Prostate gland (tissue), 2 donors: ENCODE measurements around the gene RUSF1. TPM values are rescaled to one million over a fixed set of nuclear protein-coding genes. Genes with fewer than 3 reads are reported as not detected.
"Not testable (repeated sequence)": the region's sequence is repeated elsewhere in the genome, so short reads cannot be mapped to it uniquely, and the experiment has no call there.

Experiments used
- DNase-seq: peaks from one replicate; pipeline ENCODE4 v3.0.0-alpha.2; 2019; ENCODE audit warnings: low spot score
- H3K27ac ChIP-seq, 2 donors: fragments of 200-600 bp; sonication (generic); 2 replicates each; pipeline ENCODE4 v1.5.1; 2017 to 2019
- H3K27me3 ChIP-seq: fragments of 200-600 bp; sonication (generic); replicated peaks from 2 replicates; pipeline ENCODE4 v1.5.1; 2019; ENCODE audit not compliant: insufficient read depth
- H3K36me3 ChIP-seq, 2 donors: fragments of 200-600 bp; sonication (generic); 1 replicate in 1 of 2; 2 replicates in 1 of 2; pipeline versions ENCODE4 v1.5.1 to v1.8.1; 2017 to 2019
- H3K4me1 ChIP-seq: fragments of 200-600 bp; sonication (generic); replicated peaks from 2 replicates; pipeline ENCODE4 v1.5.1; 2019
- H3K4me3 ChIP-seq, 2 donors: fragments of 200-600 bp; sonication (generic); 2 replicates each; pipeline ENCODE4 v1.5.1; 2017 to 2019
- H3K9me3 ChIP-seq: fragments of 200-600 bp; sonication (generic); 2 replicates; pipeline ENCODE4 v1.5.1; 2017
- POLR2A ChIP-seq: fragments of 450-650 bp; IDR thresholded peaks from one replicate; pipeline ENCODE4 v1.6.1; 2016; ENCODE audit warnings: antibody characterized with exemption, mild to moderate bottlenecking
- POLR2AphosphoS5 ChIP-seq: sonication (generic); formaldehyde crosslinking; IDR thresholded peaks from one replicate; pipeline ENCODE4 v1.6.1; 2017; ENCODE audit warnings: antibody characterized with exemption
- WGBS: methylation state at CpG from one replicate; pipeline ENCODE4 v1.1.5; 2018; 5-methylcytosine and 5-hydroxymethylcytosine counted together
- intact Hi-C: fragments of 100-400 bp; cut with DNase I; formaldehyde crosslinking; loops from one replicate; pipeline ENCODE4 v1.14.2; 2022
- total RNA-seq, 2 donors: library from RNA; depleted of rRNA; stranded (reverse); fragments of >200 nt; gene quantifications; one replicate each; pipeline ENCODE4 v1.1.0, GENCODE V29; 2016
- TF ChIP-seq, protein P1 (sequence below), 4 experiments: fragments of 200-600 bp in 2 of 4; fragments of 450-650 bp in 2 of 4; sonication (generic) in 2 of 4; IDR thresholded peaks; 1 replicate in 3 of 4; 2 replicates in 1 of 4; pipeline ENCODE4 v1.5.1; 2016 to 2019; ENCODE audit warnings: antibody characterized with exemption in 4 of 4, mild to moderate bottlenecking in 2 of 4, moderate library complexity in 2 of 4

RUSF1 gene
- total RNA-seq, 2 donors from 2014 or later, result 142 to 153 TPM

GRCh38 chr16:31487720-31488467 is 20.3 kb downstream of the RUSF1 start:
- DNase-seq, result peak; percentile 39
- Histone ChIP-seq H3K4me3 (peak overlapping the region; percentile 34 to 36), H3K4me1 (no peaks in the 10 kb centered on the region), H3K9me3 (no peaks in the 10 kb centered on the region), H3K36me3 (peaks cover 0 to 11% of the 10 kb centered on the region in 2 donors), H3K27me3 (no peaks in the 10 kb centered on the region), H3K27ac (no peak overlapping the region)
- 2% methylated on average over 59 of the region's 60 CpGs for WGBS
- no peak for TF ChIP-seq POLR2A
- TF ChIP-seq POLR2AphosphoS5, result peak; percentile 12
- TF ChIP-seq, protein P1, sequence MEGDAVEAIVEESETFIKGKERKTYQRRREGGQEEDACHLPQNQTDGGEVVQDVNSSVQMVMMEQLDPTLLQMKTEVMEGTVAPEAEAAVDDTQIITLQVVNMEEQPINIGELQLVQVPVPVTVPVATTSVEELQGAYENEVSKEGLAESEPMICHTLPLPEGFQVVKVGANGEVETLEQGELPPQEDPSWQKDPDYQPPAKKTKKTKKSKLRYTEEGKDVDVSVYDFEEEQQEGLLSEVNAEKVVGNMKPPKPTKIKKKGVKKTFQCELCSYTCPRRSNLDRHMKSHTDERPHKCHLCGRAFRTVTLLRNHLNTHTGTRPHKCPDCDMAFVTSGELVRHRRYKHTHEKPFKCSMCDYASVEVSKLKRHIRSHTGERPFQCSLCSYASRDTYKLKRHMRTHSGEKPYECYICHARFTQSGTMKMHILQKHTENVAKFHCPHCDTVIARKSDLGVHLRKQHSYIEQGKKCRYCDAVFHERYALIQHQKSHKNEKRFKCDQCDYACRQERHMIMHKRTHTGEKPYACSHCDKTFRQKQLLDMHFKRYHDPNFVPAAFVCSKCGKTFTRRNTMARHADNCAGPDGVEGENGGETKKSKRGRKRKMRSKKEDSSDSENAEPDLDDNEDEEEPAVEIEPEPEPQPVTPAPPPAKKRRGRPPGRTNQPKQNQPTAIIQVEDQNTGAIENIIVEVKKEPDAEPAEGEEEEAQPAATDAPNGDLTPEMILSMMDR (IDR thresholded peaks at IDR 0.05), result no peak
- intact Hi-C loops, result no loop called here

DNA sequence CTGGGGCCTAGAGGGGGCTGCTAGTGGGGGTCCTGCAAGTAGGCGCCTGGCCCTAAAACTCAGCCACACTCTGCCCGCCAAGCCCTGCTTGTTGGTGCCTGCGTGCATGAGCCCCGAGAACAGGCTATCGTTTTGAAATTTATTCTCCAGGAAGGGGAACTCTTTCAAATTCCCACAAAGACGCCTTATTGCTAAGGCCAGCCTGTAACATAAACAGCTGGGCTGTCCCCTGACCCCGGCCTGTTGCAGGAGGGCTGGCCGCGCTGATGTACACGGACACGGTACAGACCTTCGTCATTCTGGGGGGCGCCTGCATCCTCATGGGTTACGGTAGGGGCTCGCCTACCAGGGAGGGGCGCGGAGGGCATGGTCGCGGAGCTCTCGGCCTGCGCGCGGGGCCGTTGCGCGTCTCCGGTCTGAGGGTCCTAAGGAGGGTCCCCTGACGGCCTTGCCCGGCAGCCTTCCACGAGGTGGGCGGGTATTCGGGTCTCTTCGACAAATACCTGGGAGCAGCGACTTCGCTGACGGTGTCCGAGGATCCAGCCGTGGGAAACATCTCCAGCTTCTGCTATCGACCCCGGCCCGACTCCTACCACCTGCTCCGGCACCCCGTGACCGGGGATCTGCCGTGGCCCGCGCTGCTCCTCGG is 21.0 kb downstream of the RUSF1 start:
- Histone ChIP-seq H3K27ac (no peak overlapping the region), H3K27me3 (no peaks in the 10 kb centered on the region)
- intact Hi-C loops, result no loop called here

DNA sequence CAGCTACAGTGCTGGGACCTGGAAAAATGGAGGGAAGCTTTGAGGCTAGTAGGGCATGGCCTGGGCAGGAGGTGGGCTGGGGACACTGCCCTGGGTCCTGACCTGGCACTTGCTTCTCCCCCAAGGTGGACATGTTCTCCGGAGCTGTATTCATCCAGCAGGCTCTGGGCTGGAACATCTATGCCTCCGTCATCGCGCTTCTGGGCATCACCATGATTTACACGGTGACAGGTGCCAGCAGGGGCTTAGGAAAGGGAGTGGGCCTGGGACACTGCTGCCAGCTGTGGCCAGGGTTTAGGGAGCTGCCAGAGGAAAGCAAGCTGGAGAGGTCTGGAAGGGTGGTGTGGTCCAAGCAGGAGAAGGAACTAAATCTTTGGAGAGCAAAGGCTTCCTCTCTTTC is 22.1 kb downstream of the RUSF1 start:
- Histone ChIP-seq H3K4me1 (no peaks in the 10 kb centered on the region), H3K4me3 (no peak overlapping the region), H3K27ac (no peak overlapping the region), H3K9me3 (no peaks in the 10 kb centered on the region), H3K27me3 (no peaks in the 10 kb centered on the region), H3K36me3 (no peaks in the 10 kb centered on the region)
- TF ChIP-seq POLR2A (no peak), POLR2AphosphoS5 (no peak)
- no peak for DNase-seq
- intact Hi-C loops, result no loop called here
- WGBS, result 94% methylated on average over 5 of the region's 5 CpGs

More for the DNA sequence above, 21.0 kb downstream of the RUSF1 start:
- TF ChIP-seq, protein P1 (IDR thresholded peaks at IDR 0.05), result no peak
- TF ChIP-seq POLR2A, result no peak
- TF ChIP-seq POLR2AphosphoS5, result no peak
- 12% methylated on average over 40 of the region's 48 CpGs for WGBS
- no peaks in the 10 kb centered on the region for H3K9me3 ChIP-seq
- no peaks in the 10 kb centered on the region for H3K4me1 ChIP-seq
- DNase-seq, result no peak
- H3K36me3 ChIP-seq, result peaks cover 0 to 5% of the 10 kb centered on the region in 2 donors
- peak overlapping the region; percentile 34 to 36 for H3K4me3 ChIP-seq

GRCh38 chr16:31485571-31485970 is 22.6 kb downstream of the RUSF1 start:
- TF ChIP-seq POLR2AphosphoS5, result no peak
- TF ChIP-seq, protein P1 (IDR thresholded peaks at IDR 0.05), result no peak
- no peak for TF ChIP-seq POLR2A
- WGBS, result 94% methylated on average over 16 of the region's 17 CpGs
- no peaks in the 10 kb centered on the region for H3K27me3 ChIP-seq
- DNase-seq, result no peak
- no peak overlapping the region for H3K27ac ChIP-seq
- H3K4me3 ChIP-seq, result no peak overlapping the region
- intact Hi-C loops, result no loop called here
- no peaks in the 10 kb centered on the region for H3K9me3 ChIP-seq
- no peaks in the 10 kb centered on the region for H3K36me3 ChIP-seq
- no peaks in the 10 kb centered on the region for H3K4me1 ChIP-seq

DNA sequence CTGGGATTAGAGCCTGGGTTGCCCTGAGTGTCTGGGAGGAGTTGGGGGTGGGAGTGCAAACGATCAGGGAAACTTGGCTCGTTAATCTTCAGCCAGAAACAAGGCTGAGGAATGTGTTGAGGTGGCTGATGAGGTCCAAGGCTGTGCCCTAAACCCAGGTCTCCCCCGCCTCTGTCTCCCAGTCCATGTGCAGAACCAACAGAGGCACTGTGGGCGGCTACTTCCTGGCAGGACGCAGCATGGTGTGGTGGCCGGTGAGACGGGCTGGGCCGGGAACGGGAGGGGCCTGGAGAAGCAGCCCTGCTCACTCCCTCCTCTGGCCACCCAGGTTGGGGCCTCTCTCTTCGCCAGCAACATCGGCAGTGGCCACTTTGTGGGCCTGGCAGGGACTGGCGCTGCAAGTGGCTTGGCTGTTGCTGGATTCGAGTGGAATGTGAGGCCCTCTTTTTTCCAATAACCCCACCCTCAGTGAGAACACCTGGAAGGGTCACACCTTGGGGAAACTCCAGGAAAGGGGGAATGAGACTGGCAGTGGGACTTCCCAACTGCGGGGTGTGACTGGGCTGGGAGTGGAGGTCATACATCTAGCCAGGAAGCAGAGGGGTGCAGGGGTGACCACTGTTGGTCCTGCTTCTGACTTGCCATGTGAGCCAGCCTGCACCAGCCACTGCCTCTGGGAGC is 23.6 kb downstream of the RUSF1 start:
- WGBS, result 39% methylated on average over 14 of the region's 14 CpGs
- no peak overlapping the region for H3K4me3 ChIP-seq
- no peak for DNase-seq
- TF ChIP-seq, protein P1 (IDR thresholded peaks at IDR 0.05), result no peak
- TF ChIP-seq POLR2A (no peak), POLR2AphosphoS5 (no peak)
- intact Hi-C loops, result no loop called here
- H3K4me1 ChIP-seq, result no peaks in the 10 kb centered on the region
- H3K27ac ChIP-seq, result no peak overlapping the region
- no peaks in the 10 kb centered on the region for H3K9me3 ChIP-seq
- no peaks in the 10 kb centered on the region for H3K36me3 ChIP-seq
- H3K27me3 ChIP-seq, result no peaks in the 10 kb centered on the region

- DNase-seq, H3K9me3 ChIP-seq, intact Hi-C loops, H3K4me1 ChIP-seq, H3K4me3 ChIP-seq, H3K36me3 ChIP-seq, H3K27ac ChIP-seq, H3K27me3 ChIP-seq: not testable (repeated sequence)
- 95% methylated on average over 4 of the region's 4 CpGs for WGBS
Observed at GRCh38 chr16:31484048-31484447, 24.1 kb downstream of the RUSF1 start.
